ENCODE measurements around the gene MYOC.
A peak's percentile ranks its signal among the peaks of the same experiment; 100 is the strongest.
"Not testable (repeated sequence)": the region's sequence is repeated elsewhere in the genome, so short reads cannot be mapped to it uniquely, and the experiment has no call there.

The MYOC gene

DNA sequence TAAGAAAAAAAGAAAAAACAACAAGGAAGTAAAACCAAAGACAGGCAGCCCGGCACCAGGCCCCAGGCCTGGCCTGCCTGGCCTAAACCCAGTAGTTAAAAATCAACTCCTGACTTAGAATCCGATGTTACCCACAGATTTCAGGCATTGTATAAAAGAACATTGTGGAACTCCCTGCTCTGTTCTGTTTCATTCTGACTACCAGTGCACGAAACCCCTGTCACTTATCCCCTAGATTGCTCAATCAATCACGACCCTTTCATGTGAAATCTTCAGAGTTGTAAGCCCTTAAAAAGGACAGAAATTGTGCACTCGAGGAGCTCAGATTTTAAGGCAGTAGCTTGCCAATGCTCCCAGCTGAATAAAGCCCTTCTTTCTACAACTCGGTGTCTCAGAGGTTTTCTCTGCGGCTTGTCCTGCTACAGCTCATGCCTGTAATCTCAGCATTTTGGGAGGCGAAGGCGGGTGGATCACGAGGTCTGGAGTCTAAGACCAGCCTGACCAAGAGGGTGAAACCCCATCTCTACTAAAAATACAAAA, 46.0 kb downstream of the MYOC start:
- no peak for DNase-seq (ENCODE audit: low read depth, low spot score)

DNA sequence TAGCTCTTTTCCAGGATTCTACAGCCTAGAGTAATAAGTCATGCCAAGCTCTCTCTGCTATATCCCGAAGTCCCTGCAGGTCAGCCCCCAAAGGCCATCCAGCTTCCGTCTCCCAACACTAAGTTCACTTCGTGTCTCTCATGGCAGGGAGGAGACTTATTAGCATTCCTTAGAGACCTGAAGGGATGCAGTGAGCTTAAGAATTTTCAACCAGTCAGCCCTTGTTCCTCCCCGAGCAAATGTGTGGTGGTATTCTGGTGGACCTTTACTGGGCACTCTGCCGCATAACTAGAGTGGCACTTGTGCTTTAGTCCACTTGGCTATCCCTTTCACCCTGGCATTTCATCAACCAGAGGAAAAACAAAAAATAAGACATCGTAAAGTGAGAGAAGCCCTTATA, 49.4 kb downstream of the MYOC start:
- DNase-seq (ENCODE audit: low read depth, low spot score) = not testable (repeated sequence)

DNA sequence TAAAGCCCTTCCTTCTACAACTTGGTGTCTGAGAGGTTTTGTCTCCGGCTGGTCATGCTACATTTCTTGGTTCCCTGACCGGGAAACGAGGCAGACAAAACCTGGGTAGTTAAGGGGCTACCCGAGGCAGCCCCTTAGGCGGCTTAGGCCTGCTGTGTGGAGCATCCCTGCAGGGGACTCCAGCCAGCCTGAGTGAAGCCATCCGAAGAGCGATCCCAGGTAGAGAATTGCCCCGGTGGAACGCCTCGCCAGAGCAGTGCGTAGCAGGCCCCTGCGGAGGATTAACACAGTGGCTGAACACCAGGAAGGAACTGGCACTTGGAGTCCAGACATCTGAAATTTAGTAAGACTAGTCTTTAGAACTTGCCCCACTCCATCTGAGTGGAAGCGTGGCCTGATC, 51.6 kb downstream of the MYOC start:
- no peak for DNase-seq (ENCODE audit: low read depth, low spot score)

DNA sequence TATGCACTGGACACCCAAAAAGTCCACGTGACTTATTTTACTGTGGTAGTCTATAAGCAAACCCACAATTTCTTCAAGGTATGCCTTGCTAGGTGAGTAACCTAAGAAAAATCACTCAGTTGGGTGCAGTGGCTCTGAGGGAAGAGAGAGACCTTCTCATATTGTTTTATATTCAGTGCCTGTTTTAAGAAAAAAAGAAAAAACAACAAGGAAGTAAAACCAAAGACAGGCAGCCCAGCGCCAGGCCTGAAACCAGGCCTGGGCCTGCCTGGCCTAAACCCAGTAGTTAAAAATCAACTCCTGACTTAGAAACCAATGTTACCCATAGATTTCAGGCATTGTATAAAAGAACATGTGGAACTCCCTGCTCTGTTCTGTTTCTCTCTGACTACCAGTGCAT, 52.2 kb downstream of the MYOC start:
- not testable (repeated sequence) for DNase-seq (ENCODE audit: low read depth, low spot score)

- no peak for DNase-seq (ENCODE audit: low read depth, low spot score)
These were observed 55.3 kb downstream of the MYOC start for GRCh38 chr1:171597203-171597602.

DNA sequence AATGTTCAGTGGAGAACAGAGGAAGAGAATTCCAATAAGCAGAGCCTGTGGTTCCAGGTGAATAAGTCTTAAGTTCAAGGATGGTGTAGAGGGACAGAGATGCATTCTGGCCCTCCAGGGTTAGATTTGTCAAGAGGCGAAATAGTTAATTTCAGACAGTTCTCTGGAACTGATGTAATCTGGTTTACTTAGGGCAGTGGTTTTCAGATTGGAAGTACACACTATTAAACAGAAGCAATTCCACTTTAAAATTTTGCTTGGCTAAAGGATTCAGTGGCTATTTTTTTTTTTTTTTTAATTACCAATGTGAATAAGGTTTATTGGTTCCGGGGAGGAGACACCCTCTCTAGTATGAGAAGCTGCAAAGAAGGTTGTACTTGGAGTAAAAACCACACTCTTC, 55.8 kb downstream of the MYOC start:
- DNase-seq (ENCODE audit: low read depth, low spot score) = no peak

DNA sequence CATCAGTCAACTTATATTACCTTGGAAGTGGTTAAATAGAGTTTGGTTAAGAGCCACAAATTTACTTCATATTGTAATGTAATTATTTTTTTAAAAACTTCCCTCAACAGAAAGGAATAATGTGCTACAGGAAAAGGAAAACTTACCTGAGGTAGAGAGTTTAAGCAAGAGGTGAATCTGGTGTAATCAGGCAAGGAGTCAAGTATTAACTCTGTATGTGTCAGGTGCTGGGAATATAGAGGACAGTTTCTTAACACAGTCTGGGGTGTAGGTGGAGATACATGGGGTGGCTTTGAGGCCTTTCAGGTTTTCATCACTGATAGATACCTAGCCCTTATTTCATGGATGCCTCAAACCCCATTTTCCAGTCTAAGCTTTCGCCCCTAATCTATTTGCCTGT, 56.4 kb downstream of the MYOC start:
- DNase-seq (ENCODE audit: low read depth, low spot score) = no peak

- peak; percentile 24 for DNase-seq (ENCODE audit: low read depth, low spot score)
These were observed 57.2 kb downstream of the MYOC start for GRCh38 chr1:171595324-171595723.

DNA sequence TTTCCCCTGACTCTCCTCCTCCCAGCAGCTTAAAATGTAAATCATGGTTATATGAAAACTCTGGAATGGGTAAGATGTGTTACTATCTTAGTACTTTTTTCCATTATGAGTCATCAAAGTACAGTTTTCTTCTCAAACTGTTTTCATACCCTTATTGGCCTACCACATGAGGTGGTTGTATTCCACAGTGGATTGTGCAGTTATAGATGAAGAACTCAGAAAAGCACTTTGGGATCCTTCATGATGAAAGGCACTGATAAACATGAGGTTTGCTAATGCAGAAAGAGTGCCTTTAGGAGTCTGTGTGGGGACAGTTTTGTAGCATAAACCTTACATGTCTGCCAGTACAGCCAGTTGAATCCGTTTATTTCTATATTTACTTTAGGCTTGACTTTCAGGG, 62.5 kb downstream of the MYOC start:
- DNase-seq (ENCODE audit: low read depth, low spot score) = peak; percentile 24

GRCh38 chr1:171588230-171588629, 64.3 kb downstream of the MYOC start:
- DNase-seq (ENCODE audit: low read depth, low spot score) = no peak

- no peak for DNase-seq (ENCODE audit: low read depth, low spot score)
These were observed 66.8 kb downstream of the MYOC start for GRCh38 chr1:171585715-171586114.

All from astrocyte of the hippocampus (primary cell).